ENCODE results near the gene HDAC4. TPM values are rescaled to one million over a fixed set of nuclear protein-coding genes. Genes with fewer than 3 reads are reported as not detected.

HDAC4 gene
- total and polyA plus RNA-seq, 9 of the 15 experiments (the other 6 are each of a cell fraction or from before 2014, with no cell fraction given): 0.11 to 20.2 (median 4.0) TPM

- no peak overlapping the region for H3K4me3 ChIP-seq
- 0 out of 2 replicates have a peak, but pooled peaks cover 2% of the 10 kb centered on the region for H4K20me1 ChIP-seq (replicated peaks; ENCODE audit: control insufficient read depth, insufficient read depth, low read length)
- ChIA-PET CTCF (ENCODE audit: low intra/inter-chr PET ratio) (no interaction called here), POLR2A (no interaction called here)
- in situ Hi-C loops (cut with MboI) (no loop called here), intact Hi-C loops (cut with micrococcal nuclease) (no loop called here)
- H3K79me2 ChIP-seq (ENCODE audit: control insufficient read depth, insufficient read depth, low read length): no peaks in the 10 kb centered on the region; the same call in 2 of the 3 replicates
- peaks cover 0 to 4% of the 10 kb centered on the region in 2 experiments; a peak in 1 of 5 replicates for H3K4me1 ChIP-seq (replicated peaks in 1 of 2; ENCODE audit: control insufficient read depth in 2 of 2, insufficient read depth in 2 of 2, low read length in 2 of 2)
- TF ChIP-seq ZNF274 (IDR thresholded peaks at IDR 0.05; ENCODE audit: borderline replicate concordance, low read depth, low read length): no peak
- no peak for TF ChIP-seq RBM34 (IDR thresholded peaks at IDR 0.05; ENCODE audit: borderline replicate concordance, insufficient read depth, low read length)
- TF ChIP-seq PHB (CRISPR knock-in tag; IDR thresholded peaks at IDR 0.05): no peak
- 0 out of 2 replicates have a peak, but pooled peaks have one; percentile 24 for TF ChIP-seq POLR2G (IDR thresholded peaks at IDR 0.05; ENCODE audit: low read depth, low read length)
- TF ChIP-seq GATA2 (CRISPR knock-in tag; IDR thresholded peaks at IDR 0.05): no peak
- no peak for TF ChIP-seq ZNF644 (tag; IDR thresholded peaks at IDR 0.05; ENCODE audit: low read depth)
- H3K9me3 ChIP-seq (replicated peaks; ENCODE audit: control insufficient read depth, insufficient read depth, low read depth, low read length): no peaks in the 10 kb centered on the region
- no peak overlapping the region for H3K4me2 ChIP-seq (ENCODE audit: insufficient read depth, low read length)
- no peak for ATAC-seq
- WGBS (ENCODE audit: insufficient coverage, low coverage, missing lambda C conversion rate): 86% methylated on average over 20 of the region's 34 CpGs
- H3K36me3 ChIP-seq (ENCODE audit: control insufficient read depth, insufficient read depth, low read length): no peaks in the 10 kb centered on the region
- BruUV-seq (replicated peaks): no TSS peak
- H2AFZ ChIP-seq (ENCODE audit: low read depth, low read length): no peak overlapping the region
- no peaks in the 10 kb centered on the region for H3K9me1 ChIP-seq (ENCODE audit: control insufficient read depth, insufficient read depth, low read length)
- no peaks in the 10 kb centered on the region for H3K27me3 ChIP-seq (ENCODE audit: control insufficient read depth in 2 of 2, insufficient read depth in 2 of 2, low read length in 2 of 2)
- DNase-seq (ENCODE audit: extremely low read depth in 1 of 4, low spot score in 3 of 4): no peak
- FAIRE-seq: no peak
- no peak overlapping the region for H3K9ac ChIP-seq (ENCODE audit: insufficient read depth in 1 of 2, low read depth in 2 of 2, low read length in 2 of 2)
- no peak overlapping the region for H3K27ac ChIP-seq (ENCODE audit: extremely low read depth, low read depth, low read length)
These were observed 28.8 kb downstream of the HDAC4 start for GRCh38 chr2:239371726-239372686.
